B cell (primary cell): ENCODE measurements around the gene PCSK6. TPM values are rescaled to one million over a fixed set of nuclear protein-coding genes. Genes with fewer than 3 reads are reported as not detected.

ENCODE experiments used
- ATAC-seq: fragments of 200-7000 bp; cut with Tn5 transposase; one replicate; pipeline ENCODE4 v1.10.0; 2021; ENCODE audit warnings: low read depth, mild to moderate bottlenecking, moderate number of reproducible peaks, moderate library complexity
- CTCF ChIA-PET: fragments of 350-600 bp; sonication (Branson Sonifier 250); formaldehyde crosslinking; loops from one replicate; lab custom pipeline; 2021; ENCODE audit warnings: antibody characterized with exemption, inconsistent platforms; lab: Charles Lee
- POLR2A ChIA-PET: fragments of 350-600 bp; sonication (Branson Sonifier 250); formaldehyde crosslinking; loops from one replicate; lab custom pipeline; 2021; ENCODE audit warnings: antibody characterized with exemption; lab: Charles Lee
- DNase-seq: peaks from one replicate; pipeline ENCODE4 v3.0.0; 2013
- H2AFZ ChIP-seq: 2 replicates; pipeline ENCODE4 v1.6.1; 2012; ENCODE audit warnings: mild to moderate bottlenecking, low read depth, low read length; ENCODE audit not compliant: insufficient read depth, poor library complexity, severe bottlenecking
- H3K27ac ChIP-seq, 2 donors: 1 replicate in 1 of 2; 2 replicates in 1 of 2; pipeline ENCODE4 v1.5.1; 2012 to 2013; ENCODE audit warnings: low read length in 2 of 2, mild to moderate bottlenecking in 2 of 2, moderate library complexity in 1 of 2
- H3K27me3 ChIP-seq, 4 experiments: fragments of 200-600 bp in 1 of 4; sonication (generic) in 1 of 4; replicated peaks in 1 of 4; 1 replicate in 2 of 4; 2 replicates in 2 of 4; pipeline versions ENCODE4 v1.6.1 to v1.7.0; 2013 to 2016; ENCODE audit warnings: low read length in 3 of 4, mild to moderate bottlenecking in 2 of 4, mixed read lengths in 1 of 4, moderate library complexity in 1 of 4; ENCODE audit not compliant: insufficient read depth in 4 of 4, control insufficient read depth in 3 of 4; ENCODE audit errors: control extremely low read depth in 1 of 4
- H3K36me3 ChIP-seq, 2 experiments: replicated peaks in 1 of 2; 1 replicate in 1 of 2; 2 replicates in 1 of 2; pipeline versions ENCODE4 v1.6.1 to v1.7.1; 2013; ENCODE audit warnings: low read length in 1 of 2; ENCODE audit not compliant: insufficient read depth in 2 of 2, control insufficient read depth in 1 of 2; ENCODE audit errors: control extremely low read depth in 1 of 2, extremely low read depth in 1 of 2
- H3K4me1 ChIP-seq, 2 donors: fragments of 200-600 bp in 1 of 2; sonication (generic) in 1 of 2; 1 replicate in 1 of 2; 2 replicates in 1 of 2; pipeline versions ENCODE4 v1.5.1 to v1.6.1; 2013 to 2017; ENCODE audit warnings: low read length in 2 of 2; ENCODE audit not compliant: control insufficient read depth in 2 of 2, insufficient read depth in 2 of 2
- H3K4me2 ChIP-seq: replicated peaks from 2 replicates; pipeline ENCODE3; 2012; ENCODE audit warnings: mild to moderate bottlenecking, low read depth, low read length; ENCODE audit not compliant: poor library complexity, severe bottlenecking
- H3K4me3 ChIP-seq, 5 experiments: fragments of 200-600 bp in 1 of 5; sonication (generic) in 1 of 5; 1 replicate in 3 of 5; 2 replicates in 2 of 5; pipeline versions ENCODE4 v1.5.1 to v1.7.0; 2011 to 2016; ENCODE audit warnings: low read length in 4 of 5, mild to moderate bottlenecking in 4 of 5, low read depth in 2 of 5, control low read depth in 1 of 5, moderate library complexity in 1 of 5; ENCODE audit not compliant: insufficient read depth in 1 of 5; ENCODE audit errors: control extremely low read depth in 1 of 5, extremely low read depth in 1 of 5
- H3K79me2 ChIP-seq: fragments of 200-600 bp; sonication (generic); one replicate; pipeline ENCODE4 v1.6.0; 2016; ENCODE audit warnings: low read length; ENCODE audit not compliant: control insufficient read depth, insufficient read depth
- H3K9ac ChIP-seq: fragments of 200-600 bp; sonication (generic); 2 replicates; pipeline ENCODE4 v1.6.1; 2017; ENCODE audit warnings: mild to moderate bottlenecking, low read length, moderate library complexity
- H3K9me3 ChIP-seq, 3 donors: one replicate each; pipeline versions ENCODE4 v1.6.1 to v1.7.1; 2013; ENCODE audit warnings: low read length in 2 of 3; ENCODE audit not compliant: control insufficient read depth in 2 of 3, insufficient read depth in 1 of 3; ENCODE audit errors: control extremely low read depth in 1 of 3
- H4K20me1 ChIP-seq: 2 replicates; pipeline ENCODE4 v1.6.0; 2012; ENCODE audit warnings: mild to moderate bottlenecking, low read length; ENCODE audit not compliant: insufficient read depth, control insufficient read depth, poor library complexity, severe bottlenecking
- H3K27ac Mint-ChIP-seq: one replicate; pipeline ENCODE4 v1.8.0; 2021; ENCODE audit warnings: mixed read lengths
- H3K27me3 Mint-ChIP-seq: one replicate; pipeline ENCODE4 v1.8.0; 2021; ENCODE audit warnings: mixed read lengths
- H3K4me1 Mint-ChIP-seq: one replicate; pipeline ENCODE4 v1.8.0; 2021; ENCODE audit warnings: mixed read lengths
- H3K4me3 Mint-ChIP-seq: one replicate; pipeline ENCODE4 v1.8.0; 2021; ENCODE audit warnings: mixed read lengths
- H3K9me3 Mint-ChIP-seq: one replicate; pipeline ENCODE4 v1.8.0; 2022; ENCODE audit warnings: mixed read lengths; ENCODE audit not compliant: insufficient read depth
- EZH2 ChIP-seq: IDR thresholded peaks from 2 replicates; pipeline ENCODE4 v1.6.1; 2012; ENCODE audit warnings: borderline replicate concordance, low read depth, mild to moderate bottlenecking, moderate library complexity, low read length; ENCODE audit not compliant: insufficient read depth, poor library complexity, severe bottlenecking
- WGBS: methylation state at CpG from one replicate; pipeline ENCODE4 v1.1.5; 2013; ENCODE audit warnings: missing lambda C conversion rate; ENCODE audit not compliant: insufficient coverage; 5-methylcytosine and 5-hydroxymethylcytosine counted together
- intact Hi-C: fragments of 100-400 bp; cut with micrococcal nuclease; formaldehyde crosslinking; loops from one replicate; pipeline ENCODE4 v1.10.0; 2022
- polyA plus RNA-seq: library from polyadenylated mRNA; depleted of rRNA; stranded (reverse); fragments of >200 nt; gene quantifications from 2 replicates; pipeline ENCODE4 v1.2.3, GENCODE V29; 2012
- total RNA-seq, 2 donors: library from RNA; stranded (reverse); fragments of 120-200 nt in 1 of 2; gene quantifications; 1 replicate in 1 of 2; 2 replicates in 1 of 2; pipeline versions ENCODE4 v1.2.3 to v1.2.4, GENCODE V29; 2013 to 2022
- TF ChIP-seq, protein P1 (sequence below): fragments of 200-600 bp; IDR thresholded peaks from one replicate; pipeline ENCODE4 v1.8.0; 2022; ENCODE audit warnings: antibody characterized with exemption, mild to moderate bottlenecking

Gene PCSK6
- total and polyA plus RNA-seq, 2 donors (not counting 1 experiment from before 2014, with no cell fraction given): 0.66 to 1.6 TPM

DNA sequence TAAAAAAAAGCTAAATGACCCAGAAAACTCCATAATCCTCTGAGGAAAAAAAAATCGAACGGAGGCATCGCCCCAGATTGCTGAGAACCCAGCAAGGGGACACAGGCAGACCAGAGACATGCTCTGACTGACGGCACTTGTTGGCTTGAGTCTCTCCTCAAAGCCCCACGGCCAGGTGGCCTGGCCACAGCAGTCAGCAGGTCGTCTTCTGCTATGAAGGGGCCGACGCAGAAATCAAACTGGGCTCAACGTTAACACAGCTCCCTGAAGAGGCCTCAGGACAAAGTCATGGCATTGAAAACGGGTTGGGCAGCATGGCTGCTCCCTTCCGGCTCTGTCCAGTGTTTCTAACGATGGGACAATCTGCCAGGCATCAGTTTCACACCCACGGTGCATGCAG is 17.5 kb downstream of the PCSK6 start:
- H3K79me2 ChIP-seq: no peaks in the 10 kb centered on the region

GRCh38 chr15:101470548-101471239 is 18.8 kb downstream of the PCSK6 start:
- Histone ChIP-seq H3K27me3 (peaks cover 0 to 5% (median 0%) of the 10 kb centered on the region in 4 experiments), H4K20me1 (no peaks in the 10 kb centered on the region), H3K27ac (no peak overlapping the region), H3K9ac (no peak overlapping the region), H3K9me3 (peaks cover 0 to 3% (median 0%) of the 10 kb centered on the region in 3 donors), H3K79me2 (no peaks in the 10 kb centered on the region), H3K4me3 (no peak overlapping the region), H3K36me3 (no peaks in the 10 kb centered on the region), H3K4me2 (no peak overlapping the region), H3K4me1 (no peaks in the 10 kb centered on the region), H2AFZ (no peak overlapping the region)
- WGBS: 87% methylated on average over 14 of the region's 15 CpGs
- DNase-seq (no peak), ATAC-seq (no peak)
- Mint-ChIP-seq H3K27me3 (peaks cover 22% of the 10 kb centered on the region), H3K27ac (no peak overlapping the region), H3K4me1 (no peaks in the 10 kb centered on the region), H3K9me3 (no peaks in the 10 kb centered on the region), H3K4me3 (no peak overlapping the region)
- ChIA-PET CTCF (no interaction called here), POLR2A (no interaction called here)
- intact Hi-C loops: no loop called here
- TF ChIP-seq, protein P1, sequence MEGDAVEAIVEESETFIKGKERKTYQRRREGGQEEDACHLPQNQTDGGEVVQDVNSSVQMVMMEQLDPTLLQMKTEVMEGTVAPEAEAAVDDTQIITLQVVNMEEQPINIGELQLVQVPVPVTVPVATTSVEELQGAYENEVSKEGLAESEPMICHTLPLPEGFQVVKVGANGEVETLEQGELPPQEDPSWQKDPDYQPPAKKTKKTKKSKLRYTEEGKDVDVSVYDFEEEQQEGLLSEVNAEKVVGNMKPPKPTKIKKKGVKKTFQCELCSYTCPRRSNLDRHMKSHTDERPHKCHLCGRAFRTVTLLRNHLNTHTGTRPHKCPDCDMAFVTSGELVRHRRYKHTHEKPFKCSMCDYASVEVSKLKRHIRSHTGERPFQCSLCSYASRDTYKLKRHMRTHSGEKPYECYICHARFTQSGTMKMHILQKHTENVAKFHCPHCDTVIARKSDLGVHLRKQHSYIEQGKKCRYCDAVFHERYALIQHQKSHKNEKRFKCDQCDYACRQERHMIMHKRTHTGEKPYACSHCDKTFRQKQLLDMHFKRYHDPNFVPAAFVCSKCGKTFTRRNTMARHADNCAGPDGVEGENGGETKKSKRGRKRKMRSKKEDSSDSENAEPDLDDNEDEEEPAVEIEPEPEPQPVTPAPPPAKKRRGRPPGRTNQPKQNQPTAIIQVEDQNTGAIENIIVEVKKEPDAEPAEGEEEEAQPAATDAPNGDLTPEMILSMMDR: no peak
- no peak for TF ChIP-seq EZH2

More for the DNA sequence above, 17.5 kb downstream of the PCSK6 start:
- DNase-seq: no peak
- H3K27ac ChIP-seq: no peak overlapping the region
- 77% methylated on average over 13 of the region's 13 CpGs for WGBS
- ChIA-PET CTCF (no interaction called here), POLR2A (no interaction called here)
- no peaks in the 10 kb centered on the region for H3K36me3 ChIP-seq
- no peaks in the 10 kb centered on the region for H4K20me1 ChIP-seq
- H3K27me3 ChIP-seq: peaks cover 0 to 5% (median 0%) of the 10 kb centered on the region in 4 experiments
- Mint-ChIP-seq H3K4me3 (no peak overlapping the region), H3K27ac (no peak overlapping the region), H3K9me3 (no peaks in the 10 kb centered on the region), H3K27me3 (peaks cover 21% of the 10 kb centered on the region), H3K4me1 (no peaks in the 10 kb centered on the region)
- no peak overlapping the region for H3K4me2 ChIP-seq
- intact Hi-C loops: no loop called here
- H3K4me1 ChIP-seq: no peaks in the 10 kb centered on the region
- H3K9ac ChIP-seq: no peak overlapping the region
- no peak overlapping the region for H2AFZ ChIP-seq
- no peak overlapping the region for H3K4me3 ChIP-seq
- TF ChIP-seq, protein P1: no peak
- no peak for TF ChIP-seq EZH2
- no peaks in the 10 kb centered on the region for H3K9me3 ChIP-seq
- ATAC-seq: no peak
